MM.1S (cell line): ENCODE data around the gene ITIH6.
"Not testable (repeated sequence)": the region's sequence is repeated elsewhere in the genome, so short reads cannot be mapped to it uniquely, and the experiment has no call there.

Experiments
- DNase-seq: peaks from one replicate; pipeline ENCODE4 v3.0.0-alpha.2; 2015
- H2AFZ ChIP-seq: fragments of 300-600 bp; sonication (generic); 2 replicates; pipeline ENCODE4 v1.6.0; 2016; ENCODE audit warnings: antibody characterized with exemption, low read length
- H3F3A ChIP-seq: fragments of 300-600 bp; sonication (generic); 2 replicates; pipeline ENCODE4 v1.6.1; 2016; ENCODE audit warnings: mild to moderate bottlenecking, antibody characterized with exemption, low read length, moderate library complexity, mixed read lengths; ENCODE audit not compliant: insufficient read depth
- H3K27ac ChIP-seq: fragments of 300-600 bp; sonication (generic); 2 replicates; pipeline ENCODE4 v1.5.1; 2016; ENCODE audit warnings: mild to moderate bottlenecking, low read length
- H3K27me3 ChIP-seq: fragments of 300-600 bp; sonication (generic); replicated peaks from 2 replicates; pipeline ENCODE4 v1.6.0; 2016; ENCODE audit warnings: low read length; ENCODE audit not compliant: insufficient read depth
- H3K36me3 ChIP-seq: fragments of 300-600 bp; sonication (generic); replicated peaks from 2 replicates; pipeline ENCODE4 v1.6.1; 2016; ENCODE audit warnings: mild to moderate bottlenecking, low read length, mixed read lengths; ENCODE audit not compliant: insufficient read depth
- H3K4me1 ChIP-seq: fragments of 300-600 bp; sonication (generic); 2 replicates; pipeline ENCODE4 v1.6.1; 2016; ENCODE audit warnings: low read length, mixed read lengths
- H3K4me2 ChIP-seq: fragments of 300-600 bp; sonication (generic); 2 replicates; pipeline ENCODE4 v1.6.0; 2016; ENCODE audit warnings: low read depth, low read length
- H3K4me3 ChIP-seq: fragments of 300-600 bp; sonication (generic); 2 replicates; pipeline ENCODE4 v1.5.1; 2016; ENCODE audit warnings: low read length, mixed read lengths
- H3K79me2 ChIP-seq: fragments of 300-600 bp; sonication (generic); 2 replicates; pipeline ENCODE4 v1.6.1; 2016; ENCODE audit warnings: mixed run types, low read length, mixed read lengths
- H3K9ac ChIP-seq: fragments of 300-600 bp; sonication (generic); 2 replicates; pipeline ENCODE4 v1.6.1; 2016; ENCODE audit warnings: low read length, mixed read lengths
- H3K9me2 ChIP-seq: fragments of 300-600 bp; sonication (generic); replicated peaks from 2 replicates; pipeline ENCODE4 v1.6.1; 2016; ENCODE audit warnings: mild to moderate bottlenecking, low read length, mixed read lengths; ENCODE audit not compliant: insufficient read depth
- H3K9me3 ChIP-seq: fragments of 300-600 bp; sonication (generic); replicated peaks from 2 replicates; pipeline ENCODE4 v1.6.1; 2016; ENCODE audit warnings: mild to moderate bottlenecking, low read length, mixed read lengths; ENCODE audit not compliant: insufficient read depth
- H4K20me1 ChIP-seq: fragments of 300-600 bp; sonication (generic); 2 replicates; pipeline ENCODE4 v1.6.1; 2016; ENCODE audit warnings: mild to moderate bottlenecking, low read length, moderate library complexity, mixed read lengths; ENCODE audit not compliant: insufficient read depth
- EZH2 ChIP-seq: fragments of 300-600 bp; sonication (generic); optimal IDR thresholded peaks from 2 replicates; pipeline ENCODE3; 2017; ENCODE audit warnings: low read depth, mild to moderate bottlenecking, antibody characterized with exemption, low read length, mixed read lengths
- EZH2phosphoT487 ChIP-seq: fragments of 300-600 bp; sonication (generic); IDR thresholded peaks from 2 replicates; pipeline ENCODE4 v1.6.1; 2018; ENCODE audit warnings: antibody characterized with exemption, low read length
- TF ChIP-seq, protein P1 (sequence below): fragments of 300-600 bp; sonication (generic); IDR thresholded peaks from 2 replicates; pipeline ENCODE4 v1.5.1; 2016; ENCODE audit warnings: antibody characterized with exemption, low read length, mixed read lengths

ITIH6 gene

DNA sequence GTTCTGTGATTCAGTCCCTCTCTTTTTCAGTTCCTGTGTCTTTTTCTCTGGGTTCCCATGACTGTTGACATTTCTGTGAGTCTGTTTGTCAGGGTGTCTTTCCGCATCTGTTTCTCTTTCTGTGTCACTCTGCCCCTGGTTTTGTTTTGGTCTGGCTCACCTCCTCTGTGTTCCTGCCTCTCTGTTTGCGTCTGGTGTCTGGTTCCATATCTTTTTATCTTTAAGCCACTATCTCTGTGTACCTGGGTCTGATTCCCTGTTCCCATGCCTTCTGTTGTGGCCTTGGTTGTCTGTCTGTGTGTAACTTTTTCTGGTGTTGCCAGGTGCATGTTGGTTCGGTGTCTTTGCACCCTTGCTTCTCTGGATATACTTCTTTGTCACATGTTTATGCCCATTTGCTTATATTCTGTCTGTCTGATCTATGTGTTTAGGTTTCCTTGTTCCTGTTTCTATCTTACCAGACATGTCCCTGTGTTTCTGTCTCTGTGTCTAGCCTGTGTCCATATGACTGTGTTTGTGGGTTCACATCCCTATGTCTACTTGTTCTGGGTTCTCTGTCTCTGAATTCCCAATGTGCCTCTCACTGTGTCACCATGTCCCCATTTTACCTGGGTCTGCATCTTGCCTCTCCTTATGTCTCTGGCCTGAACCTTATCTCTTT is 50.2 kb downstream of the ITIH6 start:
- DNase-seq = no peak
- no peaks in the 10 kb centered on the region for H3K4me1 ChIP-seq
- H3K36me3 ChIP-seq = no peaks in the 10 kb centered on the region
- no peak overlapping the region for H3K9ac ChIP-seq
- H3K27ac ChIP-seq = no peak overlapping the region
- no peak overlapping the region for H2AFZ ChIP-seq
- no peaks in the 10 kb centered on the region for H3K79me2 ChIP-seq
- no peaks in the 10 kb centered on the region for H3K27me3 ChIP-seq
- TF ChIP-seq EZH2phosphoT487 = no peak
- TF ChIP-seq, protein P1, sequence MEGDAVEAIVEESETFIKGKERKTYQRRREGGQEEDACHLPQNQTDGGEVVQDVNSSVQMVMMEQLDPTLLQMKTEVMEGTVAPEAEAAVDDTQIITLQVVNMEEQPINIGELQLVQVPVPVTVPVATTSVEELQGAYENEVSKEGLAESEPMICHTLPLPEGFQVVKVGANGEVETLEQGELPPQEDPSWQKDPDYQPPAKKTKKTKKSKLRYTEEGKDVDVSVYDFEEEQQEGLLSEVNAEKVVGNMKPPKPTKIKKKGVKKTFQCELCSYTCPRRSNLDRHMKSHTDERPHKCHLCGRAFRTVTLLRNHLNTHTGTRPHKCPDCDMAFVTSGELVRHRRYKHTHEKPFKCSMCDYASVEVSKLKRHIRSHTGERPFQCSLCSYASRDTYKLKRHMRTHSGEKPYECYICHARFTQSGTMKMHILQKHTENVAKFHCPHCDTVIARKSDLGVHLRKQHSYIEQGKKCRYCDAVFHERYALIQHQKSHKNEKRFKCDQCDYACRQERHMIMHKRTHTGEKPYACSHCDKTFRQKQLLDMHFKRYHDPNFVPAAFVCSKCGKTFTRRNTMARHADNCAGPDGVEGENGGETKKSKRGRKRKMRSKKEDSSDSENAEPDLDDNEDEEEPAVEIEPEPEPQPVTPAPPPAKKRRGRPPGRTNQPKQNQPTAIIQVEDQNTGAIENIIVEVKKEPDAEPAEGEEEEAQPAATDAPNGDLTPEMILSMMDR = no peak
- TF ChIP-seq EZH2 = no peak
- no peaks in the 10 kb centered on the region for H3F3A ChIP-seq
- H3K4me2 ChIP-seq = no peak overlapping the region
- H3K9me2 ChIP-seq = no peaks in the 10 kb centered on the region
- no peaks in the 10 kb centered on the region for H4K20me1 ChIP-seq
- H3K9me3 ChIP-seq = no peaks in the 10 kb centered on the region
- H3K4me3 ChIP-seq = no peak overlapping the region

DNA sequence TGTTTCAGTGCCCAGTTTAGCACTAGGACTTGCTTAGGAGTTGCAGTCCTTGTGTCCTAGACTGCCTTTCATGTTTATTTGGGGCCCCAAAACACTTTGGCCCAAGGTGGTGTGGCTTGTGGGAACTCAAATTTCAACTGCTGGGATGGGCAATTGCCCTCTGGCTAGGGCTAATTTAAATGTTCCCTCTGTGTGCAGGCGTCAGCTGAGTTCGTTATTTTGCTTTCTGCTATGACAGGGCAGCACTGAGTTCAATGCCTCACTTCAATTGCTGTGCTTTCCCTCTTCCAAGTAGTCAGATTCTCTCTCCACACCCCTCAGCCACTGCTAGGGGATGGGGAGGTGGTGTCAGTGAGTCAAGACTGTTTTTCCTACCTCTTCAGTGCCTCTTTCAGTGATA is 51.1 kb downstream of the ITIH6 start:
- no peaks in the 10 kb centered on the region for H4K20me1 ChIP-seq
- H3K4me3 ChIP-seq = no peak overlapping the region
- H3K27me3 ChIP-seq = no peaks in the 10 kb centered on the region
- no peak overlapping the region for H2AFZ ChIP-seq
- H3K27ac ChIP-seq = no peak overlapping the region
- no peaks in the 10 kb centered on the region for H3K4me1 ChIP-seq
- no peak for DNase-seq
- H3K79me2 ChIP-seq = no peaks in the 10 kb centered on the region
- H3F3A ChIP-seq = no peaks in the 10 kb centered on the region
- H3K4me2 ChIP-seq = no peak overlapping the region
- H3K36me3 ChIP-seq = no peaks in the 10 kb centered on the region
- no peaks in the 10 kb centered on the region for H3K9me3 ChIP-seq
- no peaks in the 10 kb centered on the region for H3K9me2 ChIP-seq
- H3K9ac ChIP-seq = no peak overlapping the region
- TF ChIP-seq, protein P1 = no peak
- TF ChIP-seq EZH2phosphoT487 = no peak
- TF ChIP-seq EZH2 = no peak

DNA sequence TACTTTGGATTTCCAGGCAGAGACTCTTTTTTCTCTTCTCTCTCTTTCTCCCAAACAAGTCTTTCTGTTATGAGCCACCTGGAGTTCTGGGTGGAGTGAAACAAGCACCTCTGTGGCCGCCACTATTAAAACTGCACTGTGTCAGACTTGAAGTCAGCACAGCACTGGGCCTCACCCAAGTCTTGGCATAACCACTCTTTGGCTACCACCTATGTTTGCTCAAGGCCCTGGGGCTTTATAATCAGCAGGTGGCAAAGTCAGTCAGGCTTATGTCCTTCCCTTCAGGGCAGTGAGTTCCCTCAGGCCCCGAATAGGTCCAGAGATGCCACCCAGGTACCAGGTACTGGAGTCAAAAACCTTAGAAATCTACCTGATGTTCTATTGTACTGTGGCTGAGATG is 52.4 kb downstream of the ITIH6 start:
- H2AFZ ChIP-seq = no peak overlapping the region
- DNase-seq = no peak
- TF ChIP-seq EZH2phosphoT487 (no peak), EZH2 (no peak)
- TF ChIP-seq, protein P1 = no peak
- no peaks in the 10 kb centered on the region for H3K79me2 ChIP-seq
- no peak overlapping the region for H3K27ac ChIP-seq
- H3K9me2 ChIP-seq = no peaks in the 10 kb centered on the region
- H3K9ac ChIP-seq = no peak overlapping the region
- no peak overlapping the region for H3K4me2 ChIP-seq
- no peaks in the 10 kb centered on the region for H3K4me1 ChIP-seq
- H4K20me1 ChIP-seq = no peaks in the 10 kb centered on the region
- H3F3A ChIP-seq = no peaks in the 10 kb centered on the region
- no peaks in the 10 kb centered on the region for H3K9me3 ChIP-seq
- H3K27me3 ChIP-seq = no peaks in the 10 kb centered on the region
- no peak overlapping the region for H3K4me3 ChIP-seq
- H3K36me3 ChIP-seq = no peaks in the 10 kb centered on the region

DNA sequence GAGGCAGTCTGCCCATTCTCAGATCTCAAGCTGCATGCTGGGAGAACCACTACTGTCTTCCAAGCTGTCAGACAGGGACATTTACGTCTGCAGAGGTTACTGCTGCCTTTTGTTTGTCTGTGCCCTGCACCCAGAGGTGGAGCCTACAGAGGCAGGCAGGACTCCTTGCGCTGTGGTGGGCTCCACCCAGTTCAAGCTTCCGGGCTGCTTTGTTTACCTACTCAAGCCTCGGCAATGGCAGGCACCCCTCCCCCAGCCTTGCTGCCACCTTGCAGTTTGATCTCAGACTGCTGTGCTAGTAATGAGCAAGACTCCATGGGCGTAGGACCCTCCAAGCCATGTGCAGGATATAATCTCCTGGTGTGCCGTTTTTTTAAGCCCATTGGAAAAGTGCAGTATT is 59.5 kb downstream of the ITIH6 start:
- H3K36me3 ChIP-seq, DNase-seq, H2AFZ ChIP-seq, H3K9ac ChIP-seq, H3K79me2 ChIP-seq, H3K27ac ChIP-seq, H3K4me3 ChIP-seq, H3K4me1 ChIP-seq, H4K20me1 ChIP-seq, H3K9me3 ChIP-seq, H3K9me2 ChIP-seq, H3K27me3 ChIP-seq, H3F3A ChIP-seq, H3K4me2 ChIP-seq: not testable (repeated sequence)

DNA sequence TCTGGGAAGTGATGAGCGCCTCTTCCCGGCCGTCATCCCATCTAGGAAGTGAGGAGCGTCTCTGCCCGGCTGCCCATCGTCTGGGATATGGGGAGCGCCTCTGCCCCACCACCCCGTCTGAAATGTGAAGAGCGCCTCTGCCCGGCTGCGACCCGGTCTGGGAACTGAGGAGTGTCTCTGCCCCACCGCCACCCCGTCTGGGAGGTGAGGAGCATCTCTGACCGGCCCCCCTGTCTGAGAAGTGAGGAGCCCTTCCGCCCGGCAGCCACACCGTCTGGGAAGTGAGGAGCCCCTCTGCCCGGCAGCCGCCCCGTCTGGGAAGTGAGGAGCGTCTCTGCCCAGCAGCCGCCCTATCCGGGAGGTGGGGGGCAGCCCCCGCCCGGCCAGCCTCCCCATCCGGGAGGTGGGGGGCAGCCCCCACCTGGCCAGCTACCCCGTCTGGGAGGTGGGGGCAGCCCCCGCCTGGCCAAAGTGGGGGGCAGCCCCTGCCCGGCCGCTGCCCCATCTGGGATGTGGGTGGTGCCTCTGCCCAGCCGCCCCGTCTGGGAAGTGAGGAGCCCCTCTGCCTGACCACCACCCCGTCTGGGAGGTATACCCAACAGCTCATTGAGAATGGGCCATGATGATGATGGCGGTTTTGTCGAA is 61.6 kb downstream of the ITIH6 start:
- not testable (repeated sequence) for H3K27ac ChIP-seq, H3K27me3 ChIP-seq

More for the DNA sequence above, 61.6 kb downstream of the ITIH6 start:
- H3K79me2 ChIP-seq, H3F3A ChIP-seq, H3K36me3 ChIP-seq, H4K20me1 ChIP-seq, H3K9ac ChIP-seq, H3K4me3 ChIP-seq, H2AFZ ChIP-seq, DNase-seq, H3K4me2 ChIP-seq, H3K9me3 ChIP-seq, H3K4me1 ChIP-seq, H3K9me2 ChIP-seq: not testable (repeated sequence)
